ENCODE measurements around the gene MLN. TPM values are rescaled to one million over a fixed set of nuclear protein-coding genes. Genes with fewer than 3 reads are reported as not detected.
A peak's percentile ranks its signal among the peaks of the same experiment; 100 is the strongest.

Gene MLN
- total RNA-seq, 4 donors from 2014 or later: not detected

DNA sequence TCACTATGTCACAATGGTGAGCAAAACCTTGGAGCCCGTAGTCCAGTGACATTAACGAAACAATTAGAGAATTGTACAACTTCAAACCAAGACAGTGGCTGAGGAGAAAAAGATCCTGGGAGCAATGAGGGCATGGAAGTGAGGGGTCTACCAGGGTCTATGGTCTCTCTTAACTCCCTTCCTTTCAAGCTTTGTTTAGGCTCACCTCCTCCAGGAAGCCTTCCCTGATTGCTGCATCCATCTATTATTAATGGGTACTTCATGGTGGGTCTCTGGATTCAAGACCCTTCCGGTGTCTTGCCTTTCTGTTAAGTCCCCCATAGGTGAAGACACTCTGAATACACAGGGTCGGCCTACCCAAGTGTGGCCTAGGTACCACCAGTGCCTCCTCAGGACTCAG is 38.1 kb upstream of the MLN start:
- 90 to 100% methylated on average over 2 to 4 of the region's 4 CpGs for WGBS, 2 donors (ENCODE audit: low coverage in 1 of 2)
- in situ Hi-C loops (cut with MboI; ENCODE audit: low pct_ligation_motif_present in 1 of 4, low pct_unique_long_range_greater_than_20kb in 1 of 4, low sequenced_read_pairs in 3 of 4) (no loop called here), intact Hi-C loops (cut with DNase I; ENCODE audit: low total_unique reads) (no loop called here)
- TF ChIP-seq POLR2A (IDR thresholded peaks at IDR 0.05): no peak
- no peak for TF ChIP-seq EP300 (IDR thresholded peaks at IDR 0.05; ENCODE audit: low read depth)
- no peak for TF ChIP-seq POLR2AphosphoS5 (IDR thresholded peaks at IDR 0.05)
- TF ChIP-seq, protein P1, sequence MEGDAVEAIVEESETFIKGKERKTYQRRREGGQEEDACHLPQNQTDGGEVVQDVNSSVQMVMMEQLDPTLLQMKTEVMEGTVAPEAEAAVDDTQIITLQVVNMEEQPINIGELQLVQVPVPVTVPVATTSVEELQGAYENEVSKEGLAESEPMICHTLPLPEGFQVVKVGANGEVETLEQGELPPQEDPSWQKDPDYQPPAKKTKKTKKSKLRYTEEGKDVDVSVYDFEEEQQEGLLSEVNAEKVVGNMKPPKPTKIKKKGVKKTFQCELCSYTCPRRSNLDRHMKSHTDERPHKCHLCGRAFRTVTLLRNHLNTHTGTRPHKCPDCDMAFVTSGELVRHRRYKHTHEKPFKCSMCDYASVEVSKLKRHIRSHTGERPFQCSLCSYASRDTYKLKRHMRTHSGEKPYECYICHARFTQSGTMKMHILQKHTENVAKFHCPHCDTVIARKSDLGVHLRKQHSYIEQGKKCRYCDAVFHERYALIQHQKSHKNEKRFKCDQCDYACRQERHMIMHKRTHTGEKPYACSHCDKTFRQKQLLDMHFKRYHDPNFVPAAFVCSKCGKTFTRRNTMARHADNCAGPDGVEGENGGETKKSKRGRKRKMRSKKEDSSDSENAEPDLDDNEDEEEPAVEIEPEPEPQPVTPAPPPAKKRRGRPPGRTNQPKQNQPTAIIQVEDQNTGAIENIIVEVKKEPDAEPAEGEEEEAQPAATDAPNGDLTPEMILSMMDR (IDR thresholded peaks at IDR 0.05): no peak
- Histone ChIP-seq H3K4me1 (peaks cover 0 to 20% (median 8%) of the 10 kb centered on the region in 4 donors), H3K27ac (no peak overlapping the region), H3K4me3 (no peak overlapping the region), H3K9me3 (no peaks in the 10 kb centered on the region), H3K36me3 (no peaks in the 10 kb centered on the region), H3K27me3 (no peaks in the 10 kb centered on the region)
- DNase-seq: no peak

GRCh38 chr6:33841070-33841469 is 37.3 kb upstream of the MLN start:
- 96% methylated on average over 3 of the region's 3 CpGs; no CpG with 5 or more reads in 1 of the 2 donors for WGBS, 2 donors (ENCODE audit: low coverage in 1 of 2)
- H3K9me3 ChIP-seq: no peaks in the 10 kb centered on the region
- no peak for TF ChIP-seq POLR2A (IDR thresholded peaks at IDR 0.05)
- TF ChIP-seq POLR2AphosphoS5 (IDR thresholded peaks at IDR 0.05): no peak
- TF ChIP-seq, protein P1 (IDR thresholded peaks at IDR 0.05): no peak
- TF ChIP-seq EP300 (IDR thresholded peaks at IDR 0.05; ENCODE audit: low read depth): no peak
- no peak overlapping the region for H3K4me3 ChIP-seq
- intact Hi-C loops (cut with DNase I; ENCODE audit: low total_unique reads): no loop called here
- H3K27ac ChIP-seq: no peak overlapping the region
- no peak for DNase-seq
- no peaks in the 10 kb centered on the region for H3K27me3 ChIP-seq
- H3K4me1 ChIP-seq: peaks cover 0 to 20% (median 8%) of the 10 kb centered on the region in 4 donors
- no peaks in the 10 kb centered on the region for H3K36me3 ChIP-seq
- in situ Hi-C loops (cut with MboI; ENCODE audit: low pct_ligation_motif_present in 1 of 4, low pct_unique_long_range_greater_than_20kb in 1 of 4, low sequenced_read_pairs in 3 of 4): no loop called here

- no peak overlapping the region for H3K27ac ChIP-seq
Observed at GRCh38 chr6:33840048-33840926, 36.5 kb upstream of the MLN start.

DNA sequence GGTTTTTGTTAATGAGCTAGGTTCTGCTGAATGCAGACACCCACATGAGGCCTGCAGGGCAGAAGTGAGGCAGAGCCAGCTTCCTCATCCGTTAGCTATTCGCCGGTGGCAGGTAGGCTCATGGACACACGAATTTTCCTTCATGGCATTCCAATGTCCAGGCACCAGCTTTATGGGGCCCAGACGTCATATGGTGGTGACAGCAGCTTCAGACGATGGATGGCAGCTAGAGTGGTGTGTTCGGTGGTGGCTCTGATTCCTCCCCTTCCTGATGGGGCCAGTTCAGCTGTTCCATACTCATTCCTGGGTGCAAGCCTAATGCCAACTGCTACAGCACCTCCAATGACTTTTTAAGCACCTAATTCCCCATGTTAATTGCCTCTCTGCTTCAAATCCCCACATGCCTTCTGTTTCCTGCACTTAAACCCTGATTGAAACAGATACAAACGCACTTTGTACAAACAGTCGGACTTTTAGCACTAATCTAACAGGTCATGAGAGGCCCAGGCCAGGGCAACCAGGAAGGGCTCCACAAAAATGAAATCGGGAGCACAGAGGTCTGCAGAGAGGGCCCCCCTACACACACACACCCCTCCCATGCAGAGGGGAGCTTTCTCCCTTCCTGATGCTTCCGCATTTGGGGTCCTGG is 35.7 kb upstream of the MLN start:
- H3K36me3 ChIP-seq: no peaks in the 10 kb centered on the region
- in situ Hi-C loops (cut with MboI; ENCODE audit: low pct_ligation_motif_present in 1 of 4, low pct_unique_long_range_greater_than_20kb in 1 of 4, low sequenced_read_pairs in 3 of 4): no loop called here
- H3K9me3 ChIP-seq: no peaks in the 10 kb centered on the region
- H3K4me1 ChIP-seq: peaks cover 0 to 20% (median 8%) of the 10 kb centered on the region in 4 donors
- H3K27ac ChIP-seq: no peak overlapping the region
- DNase-seq: no peak
- intact Hi-C loops (cut with DNase I; ENCODE audit: low total_unique reads): no loop called here
- TF ChIP-seq EP300 (IDR thresholded peaks at IDR 0.05; ENCODE audit: low read depth) (no peak), POLR2AphosphoS5 (IDR thresholded peaks at IDR 0.05) (no peak), POLR2A (IDR thresholded peaks at IDR 0.05) (no peak)
- TF ChIP-seq, protein P1 (IDR thresholded peaks at IDR 0.05): no peak
- WGBS, 2 donors (ENCODE audit: low coverage in 1 of 2): 37 to 83% methylated on average over 2 to 11 of the region's 11 CpGs
- H3K27me3 ChIP-seq: no peaks in the 10 kb centered on the region
- H3K4me3 ChIP-seq: no peak overlapping the region

More at GRCh38 chr6:33840048-33840926, 36.5 kb upstream of the MLN start:
- Histone ChIP-seq H3K4me1 (peaks cover 0 to 20% (median 8%) of the 10 kb centered on the region in 4 donors), H3K27me3 (no peaks in the 10 kb centered on the region), H3K4me3 (no peak overlapping the region), H3K9me3 (no peaks in the 10 kb centered on the region), H3K36me3 (no peaks in the 10 kb centered on the region)
- DNase-seq: peak; percentile 11
- intact Hi-C loops (cut with DNase I; ENCODE audit: low total_unique reads) (no loop called here), in situ Hi-C loops (cut with MboI; ENCODE audit: low pct_ligation_motif_present in 1 of 4, low pct_unique_long_range_greater_than_20kb in 1 of 4, low sequenced_read_pairs in 3 of 4) (no loop called here)
- 61 to 100% methylated on average over 1 to 12 of the region's 12 CpGs for WGBS, 2 donors (ENCODE audit: low coverage in 1 of 2)
- TF ChIP-seq, protein P1 (IDR thresholded peaks at IDR 0.05): no peak
- TF ChIP-seq POLR2AphosphoS5 (IDR thresholded peaks at IDR 0.05): peak in 2 of 3 donors; percentile 15 to 24

Measured in transverse colon (tissue), 4 donors.